ENCODE measurements around the gene CC2D1A. TPM values are rescaled to one million over a fixed set of nuclear protein-coding genes. Genes with fewer than 3 reads are reported as not detected.

CC2D1A gene
- total RNA-seq, 4 donors from 2014 or later: 97.4 to 235 (median 184) TPM

DNA sequence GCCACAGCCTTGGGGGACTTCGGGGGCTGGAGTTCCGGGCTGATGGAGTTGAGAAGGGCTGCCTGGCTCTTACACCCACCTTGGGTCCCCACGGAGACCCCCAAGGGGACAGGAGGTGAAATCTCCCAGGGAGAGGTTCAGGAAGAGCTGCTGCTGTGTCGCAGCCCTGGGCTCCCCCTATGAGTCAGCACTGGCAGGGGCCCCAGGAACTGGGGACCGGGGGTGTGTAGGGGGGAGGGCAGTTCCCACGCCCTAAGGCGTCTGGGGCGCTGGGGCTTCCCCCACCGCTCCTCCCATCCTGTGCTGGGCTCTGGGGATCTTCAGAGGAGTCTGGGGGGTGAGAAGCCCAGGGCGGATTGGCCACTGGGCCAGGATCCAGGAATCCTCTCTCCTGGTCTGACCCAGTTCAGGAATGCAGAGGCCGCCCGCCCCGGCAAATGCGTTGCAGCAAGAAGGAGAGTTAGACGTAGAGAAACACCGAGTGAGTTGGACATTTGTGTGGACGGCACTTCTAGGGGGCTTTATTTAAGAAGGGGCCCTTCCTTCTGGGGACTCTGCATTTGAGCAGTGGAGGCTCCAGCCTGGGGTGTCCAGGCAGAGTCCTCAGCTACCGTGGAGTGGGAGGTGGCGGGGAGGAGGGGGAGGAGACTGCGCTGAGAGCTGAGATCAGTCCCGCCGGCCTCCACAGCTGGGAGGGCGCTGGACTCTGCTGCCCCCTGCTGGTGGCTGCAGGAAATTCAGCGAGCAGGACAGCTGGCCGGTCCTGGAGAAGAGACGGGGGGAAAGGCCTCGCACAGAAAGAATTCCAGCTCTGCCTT, 44.1 kb upstream of the CC2D1A start:
- Histone ChIP-seq H3K4me1 (peaks cover 0 to 27% (median 19%) of the 10 kb centered on the region in 4 donors), H3K36me3 (no peaks in the 10 kb centered on the region), H3K27ac (peak overlapping the region; percentile 83 to 90 (median 84)), H3K9me3 (no peaks in the 10 kb centered on the region), H3K4me3 (peak overlapping the region; percentile 47 to 61 (median 52)), H3K27me3 (no peaks in the 10 kb centered on the region)
- DNase-seq: peak; percentile 90 to 97 (median 96)
- peak; percentile 10 to 46 for TF ChIP-seq POLR2A (IDR thresholded peaks at IDR 0.05)
- TF ChIP-seq, protein P1, sequence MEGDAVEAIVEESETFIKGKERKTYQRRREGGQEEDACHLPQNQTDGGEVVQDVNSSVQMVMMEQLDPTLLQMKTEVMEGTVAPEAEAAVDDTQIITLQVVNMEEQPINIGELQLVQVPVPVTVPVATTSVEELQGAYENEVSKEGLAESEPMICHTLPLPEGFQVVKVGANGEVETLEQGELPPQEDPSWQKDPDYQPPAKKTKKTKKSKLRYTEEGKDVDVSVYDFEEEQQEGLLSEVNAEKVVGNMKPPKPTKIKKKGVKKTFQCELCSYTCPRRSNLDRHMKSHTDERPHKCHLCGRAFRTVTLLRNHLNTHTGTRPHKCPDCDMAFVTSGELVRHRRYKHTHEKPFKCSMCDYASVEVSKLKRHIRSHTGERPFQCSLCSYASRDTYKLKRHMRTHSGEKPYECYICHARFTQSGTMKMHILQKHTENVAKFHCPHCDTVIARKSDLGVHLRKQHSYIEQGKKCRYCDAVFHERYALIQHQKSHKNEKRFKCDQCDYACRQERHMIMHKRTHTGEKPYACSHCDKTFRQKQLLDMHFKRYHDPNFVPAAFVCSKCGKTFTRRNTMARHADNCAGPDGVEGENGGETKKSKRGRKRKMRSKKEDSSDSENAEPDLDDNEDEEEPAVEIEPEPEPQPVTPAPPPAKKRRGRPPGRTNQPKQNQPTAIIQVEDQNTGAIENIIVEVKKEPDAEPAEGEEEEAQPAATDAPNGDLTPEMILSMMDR (IDR thresholded peaks at IDR 0.05): peak; percentile 98 to 99 (median 99)

DNA sequence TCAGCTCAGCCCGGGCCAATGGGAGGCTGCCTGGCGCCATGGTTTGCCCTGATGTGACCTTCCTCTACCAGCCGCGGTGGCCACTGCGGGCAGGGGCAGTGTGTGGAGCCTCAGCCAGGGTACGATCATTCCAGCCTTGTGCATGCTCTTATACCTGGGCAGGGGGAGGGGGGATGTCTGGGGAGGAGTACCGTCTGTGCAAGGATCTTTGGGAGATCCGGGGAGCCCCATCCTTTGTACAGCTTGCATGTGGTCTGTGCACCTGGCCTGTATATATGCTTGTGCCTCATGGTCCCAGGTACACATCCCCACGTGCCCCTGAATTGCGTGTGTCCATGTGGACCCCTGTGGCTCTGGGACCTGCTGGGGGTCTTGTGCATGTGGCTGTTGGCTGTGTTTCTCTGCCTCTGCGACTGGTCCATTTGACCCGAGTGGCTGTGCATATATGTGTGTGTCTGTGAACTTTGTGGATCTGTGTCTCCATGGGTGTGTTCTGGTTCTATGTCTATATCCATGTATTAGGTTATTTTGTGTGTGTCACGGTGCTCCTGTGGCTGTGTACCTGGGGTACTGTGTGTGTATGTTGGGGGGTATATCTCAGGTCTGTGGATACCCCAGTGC, 41.8 kb upstream of the CC2D1A start:
- Histone ChIP-seq H3K4me3 (no peak overlapping the region), H3K27ac (peak overlapping the region in 1 of 4 donors; percentile 25), H3K27me3 (no peaks in the 10 kb centered on the region), H3K36me3 (no peaks in the 10 kb centered on the region), H3K4me1 (peaks cover 0 to 27% (median 19%) of the 10 kb centered on the region in 4 donors), H3K9me3 (no peaks in the 10 kb centered on the region)
- no peak for DNase-seq
- no peak for TF ChIP-seq POLR2A (IDR thresholded peaks at IDR 0.05)
- TF ChIP-seq, protein P1 (IDR thresholded peaks at IDR 0.05): no peak

DNA sequence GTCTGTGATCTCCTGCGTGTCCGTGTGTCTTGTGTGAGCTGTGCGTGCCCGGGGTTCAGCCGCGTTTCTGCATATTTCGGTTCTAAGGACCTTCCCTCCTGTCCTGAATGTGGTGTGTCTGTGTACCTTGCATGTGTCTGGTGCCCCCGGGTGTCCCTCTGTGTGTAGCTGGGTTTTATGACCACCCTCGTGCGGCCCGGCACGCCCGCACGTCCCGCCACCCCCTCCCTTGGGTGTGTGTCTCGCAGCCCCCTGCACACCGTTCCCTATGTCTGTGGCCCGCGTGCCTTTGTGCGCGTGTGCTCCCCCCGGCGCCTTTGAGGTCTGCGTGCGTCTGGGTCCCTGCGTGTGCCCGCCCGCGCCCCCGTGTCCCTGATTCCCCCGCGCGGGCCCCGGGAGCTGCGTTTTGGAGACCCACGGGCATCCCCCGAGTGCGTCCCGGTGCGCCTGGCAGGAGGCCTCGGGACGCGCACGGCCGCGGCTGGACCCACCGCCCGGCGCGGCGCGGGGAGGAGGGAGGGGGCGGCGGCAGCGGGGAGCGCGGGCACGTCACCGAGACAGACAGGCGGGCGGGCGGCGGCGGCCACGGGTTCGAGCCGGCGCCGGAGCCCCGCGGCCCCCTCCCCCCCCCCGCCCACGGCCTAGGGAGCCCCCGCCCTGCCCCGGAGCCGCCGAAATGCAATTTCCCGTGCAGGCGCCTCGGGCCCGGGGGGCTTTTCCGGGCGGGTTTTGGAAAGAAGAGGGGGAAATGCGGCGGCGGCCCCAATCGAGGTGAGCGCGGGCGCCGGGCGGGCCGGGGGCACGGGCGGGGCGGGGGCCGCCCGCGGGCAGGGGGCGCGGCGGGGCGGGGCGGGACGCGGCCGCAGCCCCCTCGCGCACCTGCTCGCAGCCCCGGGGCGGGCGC, 41.1 kb upstream of the CC2D1A start:
- no peaks in the 10 kb centered on the region for H3K36me3 ChIP-seq
- H3K4me1 ChIP-seq: peaks cover 0 to 27% (median 19%) of the 10 kb centered on the region in 4 donors
- DNase-seq: no peak
- TF ChIP-seq, protein P1 (IDR thresholded peaks at IDR 0.05): no peak
- TF ChIP-seq POLR2A (IDR thresholded peaks at IDR 0.05): no peak
- H3K27ac ChIP-seq: peak overlapping the region in 3 of 4 donors; percentile 35 to 44 (median 38)
- H3K27me3 ChIP-seq: no peaks in the 10 kb centered on the region
- no peaks in the 10 kb centered on the region for H3K9me3 ChIP-seq
- H3K4me3 ChIP-seq: peak overlapping the region; percentile 49 to 73 (median 61)

DNA sequence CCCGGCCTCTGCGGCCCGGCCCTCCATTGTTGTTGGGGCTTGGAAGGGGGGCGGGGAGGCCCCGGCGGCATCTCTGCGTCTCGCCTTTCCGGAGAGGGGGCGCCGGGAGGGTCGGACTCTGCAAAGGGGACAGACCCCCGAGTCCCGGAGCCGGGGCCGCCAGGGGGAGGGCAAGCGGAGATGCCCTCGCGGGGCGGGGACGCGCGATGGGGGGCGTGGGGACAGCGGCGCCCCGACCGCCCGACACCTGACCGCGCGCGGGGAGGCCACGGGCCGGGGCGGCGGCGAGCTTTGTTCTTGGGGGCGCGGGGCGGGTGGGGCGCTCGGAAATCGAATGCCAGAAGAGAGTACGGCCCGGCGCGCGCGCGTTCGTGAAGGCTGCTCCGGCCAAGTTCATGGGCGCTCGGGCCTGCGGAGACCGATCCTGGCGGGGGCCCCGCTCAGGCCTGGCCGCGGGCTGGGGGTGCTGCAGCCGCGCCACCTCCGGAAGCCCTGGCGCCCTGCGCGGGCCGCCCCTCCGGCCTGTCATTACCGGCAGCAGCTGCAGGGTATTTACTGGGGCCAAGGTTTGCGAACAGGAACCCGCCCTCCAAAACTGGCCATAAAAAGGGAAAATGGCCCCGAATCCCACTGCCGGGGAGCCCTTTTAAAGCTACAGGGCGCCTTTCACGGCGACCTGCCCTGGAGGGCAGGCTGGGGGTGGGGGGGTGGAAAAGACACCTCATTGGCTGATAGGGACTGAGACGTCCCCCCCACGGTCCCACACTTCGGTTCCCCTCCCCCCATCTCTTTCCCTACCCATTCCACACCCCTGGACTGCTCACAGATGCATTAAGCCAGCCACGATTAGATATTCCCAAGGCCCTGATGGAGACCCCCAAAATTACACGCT, 40.2 kb upstream of the CC2D1A start:
- DNase-seq: no peak
- TF ChIP-seq, protein P1 (IDR thresholded peaks at IDR 0.05): no peak
- no peak for TF ChIP-seq POLR2A (IDR thresholded peaks at IDR 0.05)

More for the DNA sequence above, 40.2 kb upstream of the CC2D1A start:
- Histone ChIP-seq H3K4me1 (peaks cover 0 to 27% (median 19%) of the 10 kb centered on the region in 4 donors), H3K27ac (peak overlapping the region in 3 of 4 donors; percentile 27 to 38 (median 35)), H3K4me3 (peak overlapping the region; percentile 49 to 73 (median 61)), H3K27me3 (no peaks in the 10 kb centered on the region), H3K36me3 (no peaks in the 10 kb centered on the region), H3K9me3 (no peaks in the 10 kb centered on the region)
